Skeletal muscle cell (primary cell): ENCODE measurements around the gene LST1.

ENCODE experiments used
- DNase-seq: peaks from one replicate; pipeline ENCODE4 v3.0.0-alpha.2; 2010; ENCODE audit warnings: low read depth
- H3K4me3 ChIP-seq: 2 replicates; pipeline ENCODE4 v1.5.1; 2011; ENCODE audit warnings: low read depth, mild to moderate bottlenecking, control low read depth, low read length, moderate library complexity

LST1 gene

GRCh38 chr6:31632279-31632946, 46.3 kb downstream of the LST1 start:
- DNase-seq = no peak
- no peak overlapping the region for H3K4me3 ChIP-seq

- DNase-seq = no peak
- H3K4me3 ChIP-seq = no peak overlapping the region
Observed at GRCh38 chr6:31633447-31633846, 47.4 kb downstream of the LST1 start.

- no peak for DNase-seq
- no peak overlapping the region for H3K4me3 ChIP-seq
Observed at GRCh38 chr6:31634131-31634530, 48.1 kb downstream of the LST1 start.

GRCh38 chr6:31634969-31635575, 49.0 kb downstream of the LST1 start:
- no peak overlapping the region for H3K4me3 ChIP-seq

GRCh38 chr6:31636698-31637596, 50.9 kb downstream of the LST1 start:
- H3K4me3 ChIP-seq = no peak overlapping the region
- DNase-seq = no peak

More at GRCh38 chr6:31634969-31635575, 49.0 kb downstream of the LST1 start:
- no peak for DNase-seq
